GM18511 (cell line): ENCODE measurements around the gene MRS2.
A peak's percentile ranks its signal among the peaks of the same experiment; 100 is the strongest.
"Not testable (repeated sequence)": the region's sequence is repeated elsewhere in the genome, so short reads cannot be mapped to it uniquely, and the experiment has no call there.

Experiments
- ATAC-seq: cut with Tn5 transposase; IDR thresholded peaks from one replicate; pipeline ENCODE4 v1.9.1; 2021; ENCODE audit warnings: mild to moderate bottlenecking, moderate library complexity; ENCODE audit not compliant: unreplicated experiment

MRS2 gene

GRCh38 chr6:24402697-24403500 lies at the start of gene MRS2:
MRS2 (plus strand) TSS chr6:24402936; CDS start chr6:24403047, 111 bp downstream.
- ATAC-seq: peak; percentile 98

DNA sequence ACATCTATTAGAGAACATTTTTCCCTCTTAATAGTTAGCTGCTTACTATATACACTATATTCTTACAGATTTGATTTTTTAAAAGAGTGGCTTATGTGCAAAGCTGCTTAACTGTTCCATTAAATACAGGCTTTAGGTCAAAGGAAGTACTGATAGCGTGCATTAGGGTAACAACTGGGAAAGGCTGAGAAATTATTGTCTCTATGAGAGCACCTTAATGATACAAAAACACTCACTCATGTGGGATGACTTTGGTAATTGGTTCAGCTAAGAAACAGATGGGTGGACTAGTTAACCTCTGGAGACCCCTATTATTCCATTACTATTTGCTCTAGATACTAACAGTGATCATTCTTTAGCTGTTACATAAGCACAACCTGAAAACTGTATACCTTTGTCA lies 48.9 kb upstream of the MRS2 start:
- ATAC-seq: no peak

DNA sequence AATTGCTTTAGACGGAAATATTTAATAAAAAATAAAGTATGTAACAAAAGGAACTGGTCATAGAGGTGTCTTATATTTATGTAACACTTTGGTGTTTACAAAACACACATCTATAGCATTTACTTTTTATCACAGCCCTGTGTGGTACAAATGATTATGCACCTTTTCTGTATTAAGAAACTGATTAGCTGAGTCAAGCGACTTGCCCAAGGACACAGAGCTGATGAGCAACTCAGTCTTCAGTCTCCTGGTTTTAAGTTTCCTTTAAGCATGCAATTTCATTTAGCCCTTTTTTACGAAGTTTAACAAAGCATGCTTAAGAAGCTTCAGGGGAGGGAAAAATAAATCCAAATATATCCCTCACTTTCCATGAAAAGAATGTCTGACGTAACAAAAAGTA lies 47.3 kb upstream of the MRS2 start:
- ATAC-seq: no peak

DNA sequence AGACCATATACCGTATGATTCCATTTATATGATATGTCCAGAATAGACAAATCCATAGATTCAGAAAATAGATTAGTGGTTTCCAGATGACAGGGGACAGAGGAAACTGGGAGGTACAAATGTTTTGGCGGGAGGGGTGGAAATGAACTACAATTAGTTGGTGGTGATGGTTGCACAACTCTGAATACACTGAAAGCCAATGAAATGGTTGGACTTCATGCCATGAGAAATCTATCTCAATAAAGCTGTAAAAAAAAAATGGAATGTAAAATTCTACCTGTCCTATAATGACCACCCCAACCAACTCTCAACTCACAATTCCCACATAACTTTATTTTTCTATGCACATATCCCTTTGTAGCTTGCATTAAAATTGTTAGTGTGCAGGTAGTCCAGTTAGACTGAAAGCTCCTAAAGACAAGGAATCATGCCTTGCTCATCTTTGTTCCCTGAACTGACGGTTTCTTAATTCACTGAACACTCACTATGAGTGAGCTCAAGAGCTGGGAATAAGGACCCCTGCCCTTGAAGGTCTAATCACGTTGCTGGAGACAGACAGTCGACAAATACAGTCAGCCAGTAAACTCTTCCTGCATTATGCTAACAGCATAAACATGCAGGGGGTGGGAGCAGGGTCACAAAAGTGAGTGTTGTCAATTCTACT lies 46.3 kb upstream of the MRS2 start:
- ATAC-seq: no peak

DNA sequence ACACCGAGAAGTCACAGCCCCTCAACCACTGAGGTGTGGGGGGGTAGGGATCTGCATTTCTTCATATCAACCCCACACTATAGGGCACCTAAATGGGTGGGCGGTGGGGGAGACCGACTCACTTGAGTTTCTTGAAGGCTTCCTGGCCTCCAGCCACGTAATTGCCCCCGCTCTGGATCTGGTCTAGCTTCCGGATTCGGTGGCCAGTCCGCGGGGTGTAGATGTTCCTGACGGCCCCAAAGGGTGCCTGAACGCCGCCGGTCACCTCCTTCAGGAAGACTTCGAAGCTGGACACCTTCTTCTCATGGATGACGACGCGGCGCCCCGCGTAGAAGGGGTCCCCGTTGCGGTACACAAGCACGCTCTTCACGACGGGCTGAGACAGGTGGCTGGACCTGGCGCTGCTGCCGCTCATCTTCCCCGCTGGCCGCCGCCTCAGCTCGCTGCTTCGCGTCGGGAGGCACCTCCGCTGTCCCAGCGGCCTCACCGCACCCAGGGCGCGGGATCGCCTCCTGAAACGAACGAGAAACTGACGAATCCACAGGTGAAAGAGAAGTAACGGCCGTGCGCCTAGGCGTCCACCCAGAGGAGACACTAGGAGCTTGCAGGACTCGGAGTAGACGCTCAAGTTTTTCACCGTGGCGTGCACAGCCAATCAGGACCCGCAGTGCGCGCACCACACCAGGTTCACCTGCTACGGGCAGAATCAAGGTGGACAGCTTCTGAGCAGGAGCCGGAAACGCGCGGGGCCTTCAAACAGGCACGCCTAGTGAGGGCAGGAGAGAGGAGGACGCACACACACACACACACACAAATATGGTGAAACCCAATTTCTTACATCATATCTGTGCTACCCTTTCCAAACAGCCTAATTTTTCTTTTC lies 45.2 kb upstream of the MRS2 start, which contains the start of gene DCDC2:
DCDC2 (minus strand) TSS at position 724 of the 883 bp plus-strand sequence; CDS start at position 415, 309 bp downstream.
- no peak for ATAC-seq

DNA sequence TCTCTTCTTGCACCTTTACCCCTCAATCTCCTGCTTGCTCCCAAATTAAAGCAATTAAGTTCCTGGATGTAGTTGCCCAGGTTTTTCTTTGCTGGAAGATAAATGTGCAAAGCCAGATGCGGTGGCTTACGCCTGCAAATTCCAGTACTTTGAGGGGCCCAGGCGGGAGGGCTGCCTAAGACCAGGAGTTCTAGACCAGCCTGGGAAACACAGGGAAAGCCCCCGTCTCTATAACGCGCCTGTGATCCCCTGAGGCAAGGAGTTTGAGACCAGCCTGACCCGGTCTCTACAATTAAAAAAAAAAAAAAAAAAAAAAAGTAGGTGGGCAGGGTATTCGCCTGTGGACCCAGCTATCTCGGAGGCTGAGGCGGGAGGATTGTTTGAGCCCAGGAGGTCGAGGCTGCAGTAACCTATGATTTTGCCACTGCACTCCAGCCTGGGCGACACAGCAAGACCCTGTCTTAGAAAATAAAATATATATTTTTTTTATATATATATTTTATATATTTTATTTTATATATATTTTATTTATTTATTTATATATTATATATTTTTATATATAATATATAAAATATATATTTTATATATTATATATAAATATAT lies 44.4 kb upstream of the MRS2 start:
- ATAC-seq: no peak

GRCh38 chr6:24359640-24360454 lies 42.9 kb upstream of the MRS2 start:
- ATAC-seq: peak; percentile 88

- ATAC-seq: not testable (repeated sequence)
These were observed 40.4 kb upstream of the MRS2 start for GRCh38 chr6:24362363-24362762.

- ATAC-seq: not testable (repeated sequence)
These were observed 37.6 kb upstream of the MRS2 start for GRCh38 chr6:24365103-24365633.

DNA sequence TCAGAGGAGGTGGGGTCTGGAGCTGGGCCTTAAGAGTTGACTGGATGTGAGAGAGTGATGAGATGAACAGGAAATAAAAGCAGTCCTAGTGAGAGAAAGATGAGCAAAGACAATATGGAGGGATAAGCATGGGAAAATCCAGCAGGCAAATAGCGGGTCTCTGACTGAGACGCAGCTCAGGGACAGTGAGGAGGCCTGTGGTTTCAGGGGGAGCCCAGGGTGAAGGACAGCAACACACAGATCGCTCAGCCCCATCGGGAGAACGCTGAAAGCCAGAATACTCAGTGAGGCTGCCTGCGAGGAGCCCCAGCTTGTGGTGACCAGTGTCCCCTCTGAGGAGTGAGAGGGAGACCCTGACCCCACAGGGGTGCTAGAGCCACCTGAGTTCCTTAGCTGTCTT lies 28.1 kb upstream of the MRS2 start:
- ATAC-seq: no peak

DNA sequence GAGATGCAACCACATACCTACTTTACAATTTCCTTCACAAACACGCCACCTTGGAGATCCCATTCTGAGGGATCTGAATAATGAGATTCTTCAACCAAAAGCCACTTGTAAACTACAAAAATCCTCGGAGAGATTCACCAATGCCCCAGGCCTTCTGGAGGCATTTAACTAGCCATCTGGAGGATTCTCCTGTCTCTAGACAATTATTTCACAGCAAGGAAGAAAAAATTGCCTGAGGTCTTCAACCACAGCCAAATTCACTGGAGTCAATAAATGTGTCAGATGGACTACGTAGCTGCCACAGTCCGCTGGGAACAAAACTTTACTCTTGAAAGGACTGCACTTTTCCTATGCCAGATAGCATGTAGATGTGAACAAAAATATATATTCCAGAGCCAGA lies 25.9 kb upstream of the MRS2 start:
- ATAC-seq: no peak

DNA sequence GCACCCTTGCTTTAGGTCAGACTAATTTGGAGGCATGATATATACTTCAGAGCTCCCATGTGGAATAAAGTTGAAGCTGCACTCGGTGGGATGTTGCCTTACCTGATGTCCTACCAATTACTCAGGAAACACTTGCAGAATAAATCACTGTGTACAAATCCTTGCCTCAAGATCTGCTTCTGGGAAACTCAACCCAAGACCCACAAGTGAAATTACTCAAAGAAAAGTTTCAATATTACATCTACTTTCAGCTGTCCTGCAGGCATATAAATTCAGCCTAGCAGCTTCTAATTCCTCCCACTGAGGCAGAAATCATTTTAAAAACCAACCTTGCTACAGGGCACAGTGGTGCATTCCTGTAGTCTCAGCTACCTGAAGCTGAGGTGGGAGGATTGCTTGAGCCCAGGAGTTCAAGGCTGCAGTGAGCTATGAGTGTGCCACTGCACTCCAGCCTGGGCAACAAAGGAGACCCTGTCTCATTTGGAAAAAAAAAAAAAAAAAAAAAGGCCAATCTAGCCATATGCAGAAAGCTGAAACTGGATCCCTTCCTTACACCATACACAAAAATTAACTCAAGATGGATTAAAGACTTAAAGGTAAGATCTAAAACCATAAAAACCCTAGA lies 24.2 kb upstream of the MRS2 start:
- ATAC-seq: peak; percentile 53

DNA sequence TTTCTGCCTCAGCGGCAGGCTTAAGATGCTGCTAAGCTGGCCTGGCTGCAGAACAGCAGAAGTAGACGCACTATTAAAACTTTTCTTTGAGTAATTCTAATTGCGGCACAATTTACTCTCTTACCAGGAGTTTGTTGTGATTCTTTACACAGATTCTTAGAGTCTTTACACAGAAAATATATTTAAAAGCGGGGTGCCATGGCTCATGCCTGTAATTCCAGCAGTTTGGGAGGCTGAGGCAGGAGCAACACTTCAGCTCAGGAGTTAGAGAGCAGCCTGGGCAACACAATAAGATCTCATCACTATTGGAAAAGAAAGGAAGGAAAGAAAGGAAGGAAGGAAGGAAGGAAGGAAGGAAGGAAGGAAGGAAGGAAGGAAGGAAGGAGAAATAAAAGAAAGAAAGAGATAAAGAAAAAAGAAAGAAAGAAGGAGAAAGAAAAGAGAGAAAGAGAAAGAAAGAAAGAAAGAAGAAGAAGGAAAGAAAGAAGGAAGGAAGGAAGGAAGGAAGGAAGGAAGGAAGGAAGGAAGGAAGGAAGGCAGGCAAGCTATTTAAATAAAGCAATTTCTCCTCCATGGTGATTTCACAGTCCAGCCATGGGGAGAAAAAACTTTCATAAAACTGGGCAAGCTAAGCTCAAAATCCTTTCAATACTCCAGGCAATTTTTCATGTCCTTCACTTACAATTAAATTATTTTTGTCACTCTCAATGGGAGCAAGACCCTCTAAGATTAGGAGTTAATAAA lies 21.1 kb upstream of the MRS2 start:
- no peak for ATAC-seq

DNA sequence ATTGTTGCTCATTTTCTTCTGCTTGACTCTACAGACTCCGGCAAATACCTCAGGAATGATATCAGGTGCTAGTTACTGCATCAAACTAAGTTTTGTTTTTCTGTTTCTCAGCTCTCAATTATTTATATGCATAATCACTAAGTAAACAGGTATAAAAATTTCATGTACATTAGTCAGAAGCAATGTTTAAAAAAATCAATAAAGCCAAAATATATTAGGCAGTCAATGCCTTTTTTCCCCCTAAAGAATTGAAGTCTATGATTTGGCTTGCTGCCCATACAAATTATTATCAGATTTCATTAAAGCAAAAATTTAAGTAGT lies 20.6 kb upstream of the MRS2 start:
- no peak for ATAC-seq

GRCh38 chr6:24382891-24383494 lies 19.7 kb upstream of the MRS2 start:
- not testable (repeated sequence) for ATAC-seq

DNA sequence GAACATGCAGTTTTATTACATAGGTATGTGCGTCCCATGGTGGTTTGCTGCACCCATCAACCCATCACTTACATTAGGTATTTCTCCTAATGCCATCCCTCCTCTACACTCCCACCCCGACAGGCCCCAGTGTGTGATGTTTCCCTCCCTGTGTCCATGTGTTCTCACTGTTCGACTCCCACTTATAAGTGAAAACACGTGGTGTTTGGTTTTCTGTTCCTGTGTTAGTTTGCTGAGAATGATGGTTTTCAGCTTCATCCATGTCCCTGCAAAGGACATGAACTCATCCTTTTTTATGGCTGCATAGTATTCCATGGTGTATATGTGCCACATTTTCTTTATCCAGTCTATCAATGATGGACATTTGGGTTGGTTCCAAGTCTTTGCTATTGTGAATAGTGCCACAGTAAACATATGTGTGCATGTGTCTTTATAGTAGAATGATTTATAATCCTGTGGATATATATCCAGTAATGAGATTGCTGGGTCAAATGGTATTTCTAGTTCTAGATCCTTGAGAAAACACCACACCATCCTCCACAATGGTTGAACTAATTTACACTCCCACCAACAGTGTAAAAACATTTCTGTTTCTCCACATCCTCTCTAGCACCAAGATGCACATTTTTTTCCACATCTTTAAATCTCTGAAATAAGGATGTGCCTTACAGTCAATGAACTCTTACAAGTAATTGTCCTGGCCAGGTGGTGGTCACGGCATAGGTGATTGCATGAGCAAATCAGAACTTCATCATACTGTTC lies 18.2 kb upstream of the MRS2 start:
- ATAC-seq: not testable (repeated sequence)

GRCh38 chr6:24385536-24386269 lies 17.0 kb upstream of the MRS2 start:
- ATAC-seq: no peak
